ENCODE measurements around the gene SIPA1. TPM values are rescaled to one million over a fixed set of nuclear protein-coding genes. Genes with fewer than 3 reads are reported as not detected.

Gene SIPA1
- total RNA-seq, 1 experiment from 2014 or later: 30.0 TPM

GRCh38 chr11:65590240-65590738, 47.6 kb upstream of the SIPA1 start:
- BruUV-seq (replicated peaks): no TSS peak
- CTCF ChIA-PET: interaction anchor here (0.5 kb wide), 1 partner anchor 1158 kb away, joined by 3 read pairs; no protein-coding TSS in a partner anchor
- TF ChIP-seq EZH2 (IDR thresholded peaks at IDR 0.05; ENCODE audit: borderline replicate concordance, low read depth, low read length, poor library complexity, severe bottlenecking) (no peak), CTCF (conservative IDR thresholded peaks at IDR 0.05; ENCODE audit: low read depth, low read length) (no peak)
- Histone ChIP-seq H3K4me1 (ENCODE audit: insufficient read depth, low read length, poor library complexity, severe bottlenecking) (no peaks in the 10 kb centered on the region), H3K9me3 (ENCODE audit: low read depth, low read length, poor library complexity, severe bottlenecking) (no peaks in the 10 kb centered on the region), H3K36me3 (ENCODE audit: insufficient read depth, low read length, poor library complexity, severe bottlenecking) (peaks cover 10% of the 10 kb centered on the region), H3K27ac (ENCODE audit: low read depth, low read length, poor library complexity, severe bottlenecking) (no peak overlapping the region), H3K27me3 (replicated peaks; ENCODE audit: insufficient read depth, low read depth, low read length, poor library complexity) (no peaks in the 10 kb centered on the region), H3K4me3 (ENCODE audit: low read depth, low read length, poor library complexity, severe bottlenecking) (no peak overlapping the region)
- POLR2A ChIA-PET (ENCODE audit: low non-redundant PET): no interaction called here
- intact Hi-C loops (cut with micrococcal nuclease; ENCODE audit: unreplicated experiment): no loop called here
- peak; percentile 55 for DNase-seq (ENCODE audit: low spot score)

- CTCF ChIA-PET: interaction anchor here (0.6 kb wide), 1 partner anchor 1280 kb away, joined by 4 read pairs; no protein-coding TSS in a partner anchor
- H3K4me3 ChIP-seq (ENCODE audit: low read depth, low read length, poor library complexity, severe bottlenecking): no peak overlapping the region
- peaks cover 5% of the 10 kb centered on the region for H3K4me1 ChIP-seq (ENCODE audit: insufficient read depth, low read length, poor library complexity, severe bottlenecking)
- TSS peak; percentile 78 for BruUV-seq (replicated peaks)
- no peak for TF ChIP-seq CTCF (conservative IDR thresholded peaks at IDR 0.05; ENCODE audit: low read depth, low read length)
- TF ChIP-seq EZH2 (IDR thresholded peaks at IDR 0.05; ENCODE audit: borderline replicate concordance, low read depth, low read length, poor library complexity, severe bottlenecking): no peak
- H3K9me3 ChIP-seq (ENCODE audit: low read depth, low read length, poor library complexity, severe bottlenecking): no peaks in the 10 kb centered on the region
- DNase-seq (ENCODE audit: low spot score): no peak
- intact Hi-C loops (cut with micrococcal nuclease; ENCODE audit: unreplicated experiment): no loop called here
- H3K27me3 ChIP-seq (replicated peaks; ENCODE audit: insufficient read depth, low read depth, low read length, poor library complexity): no peaks in the 10 kb centered on the region
- POLR2A ChIA-PET (ENCODE audit: low non-redundant PET): interaction anchor here (0.6 kb wide), 1 partner anchor 316 kb away, joined by 3 read pairs; no protein-coding TSS in a partner anchor
- H3K27ac ChIP-seq (ENCODE audit: low read depth, low read length, poor library complexity, severe bottlenecking): no peak overlapping the region
- peaks cover 10% of the 10 kb centered on the region for H3K36me3 ChIP-seq (ENCODE audit: insufficient read depth, low read length, poor library complexity, severe bottlenecking)
Measured at GRCh38 chr11:65591939-65592857, 45.7 kb upstream of the SIPA1 start.

GRCh38 chr11:65592858-65593517, 44.9 kb upstream of the SIPA1 start:
- H3K9me3 ChIP-seq (ENCODE audit: low read depth, low read length, poor library complexity, severe bottlenecking): no peaks in the 10 kb centered on the region
- H3K27me3 ChIP-seq (replicated peaks; ENCODE audit: insufficient read depth, low read depth, low read length, poor library complexity): no peaks in the 10 kb centered on the region
- H3K4me3 ChIP-seq (ENCODE audit: low read depth, low read length, poor library complexity, severe bottlenecking): no peak overlapping the region
- ChIA-PET POLR2A (ENCODE audit: low non-redundant PET) (no interaction called here), CTCF (interaction anchor here (0.8 to 1.7 kb wide), 6 partner anchors 12 to 52 kb away, joined by 3 to 12 read pairs (median 6); partner anchors contain the start of gene FAM89B)
- H3K36me3 ChIP-seq (ENCODE audit: insufficient read depth, low read length, poor library complexity, severe bottlenecking): peaks cover 14% of the 10 kb centered on the region
- H3K27ac ChIP-seq (ENCODE audit: low read depth, low read length, poor library complexity, severe bottlenecking): no peak overlapping the region
- intact Hi-C loops (cut with micrococcal nuclease; ENCODE audit: unreplicated experiment): no loop called here
- H3K4me1 ChIP-seq (ENCODE audit: insufficient read depth, low read length, poor library complexity, severe bottlenecking): peaks cover 5% of the 10 kb centered on the region
- TF ChIP-seq EZH2 (IDR thresholded peaks at IDR 0.05; ENCODE audit: borderline replicate concordance, low read depth, low read length, poor library complexity, severe bottlenecking) (no peak), CTCF (conservative IDR thresholded peaks at IDR 0.05; ENCODE audit: low read depth, low read length) (no peak)
- no peak for DNase-seq (ENCODE audit: low spot score)
- no TSS peak for BruUV-seq (replicated peaks)
